GM11168 (cell line): ENCODE results near the gene IL31.

ENCODE experiments used
- in situ Hi-C: fragments of 300-500 bp; cut with MboI; formaldehyde crosslinking; loops from one replicate; pipeline ENCODE4 v1.12.0; 2022; ENCODE audit warnings: low sequenced_read_pairs; ENCODE audit not compliant: unreplicated experiment

IL31 gene

GRCh38 chr12:122194804-122195203 lies 20.8 kb upstream of the IL31 start:
- in situ Hi-C loops, result loop anchor here (10.0 kb wide), 1 partner anchor 140 kb away; no protein-coding TSS in a partner anchor

- in situ Hi-C loops, result loop anchor here (10.0 kb wide), 1 partner anchor 138 kb away; no protein-coding TSS in a partner anchor
Observed at GRCh38 chr12:122192441-122192840, 18.4 kb upstream of the IL31 start.

GRCh38 chr12:122190842-122191668 lies 17.0 kb upstream of the IL31 start:
- in situ Hi-C loops, result loop anchor here (10.0 kb wide), 1 partner anchor 136 kb away; no protein-coding TSS in a partner anchor

GRCh38 chr12:122189626-122190475 lies 15.8 kb upstream of the IL31 start:
- in situ Hi-C loops, result loop anchor here (10.0 kb wide), 1 partner anchor 135 kb away; no protein-coding TSS in a partner anchor

- in situ Hi-C loops, result no loop called here
Observed at GRCh38 chr12:122187466-122187865, 13.4 kb upstream of the IL31 start.

- in situ Hi-C loops, result no loop called here
Observed at GRCh38 chr12:122185494-122186082, 11.6 kb upstream of the IL31 start.

- in situ Hi-C loops, result no loop called here
Observed at GRCh38 chr12:122185079-122185478, 11.1 kb upstream of the IL31 start.

- in situ Hi-C loops, result no loop called here
Observed at GRCh38 chr12:122184517-122184916, 10.5 kb upstream of the IL31 start.

- in situ Hi-C loops, result no loop called here
Observed at GRCh38 chr12:122183588-122183940, 9.5 kb upstream of the IL31 start.

GRCh38 chr12:122182887-122183587 lies 9.0 kb upstream of the IL31 start, which contains the start of gene LRRC43:
Gene LRRC43, plus strand, starts transcription at chr12:122183123. Its CDS starts 22 bp downstream, at chr12:122183145.
- in situ Hi-C loops, result no loop called here

- in situ Hi-C loops, result loop anchor here (5.0 kb wide), 1 partner anchor 44 kb away; no protein-coding TSS in a partner anchor
Observed at GRCh38 chr12:122176473-122176872, 2.5 kb upstream of the IL31 start.

- in situ Hi-C loops, result no loop called here
Observed at GRCh38 chr12:122172262-122172939, 1.6 kb downstream of the IL31 start.

- in situ Hi-C loops, result no loop called here
Observed at GRCh38 chr12:122171399-122171798, 2.6 kb downstream of the IL31 start.

- in situ Hi-C loops, result no loop called here
Observed at GRCh38 chr12:122168492-122168891, 5.5 kb downstream of the IL31 start.

- in situ Hi-C loops, result no loop called here
Observed at GRCh38 chr12:122167356-122167925, 6.6 kb downstream of the IL31 start.

- in situ Hi-C loops, result no loop called here
Observed at GRCh38 chr12:122166422-122167349, 7.3 kb downstream of the IL31 start.

- in situ Hi-C loops, result no loop called here
Observed at GRCh38 chr12:122162976-122163375, 11.0 kb downstream of the IL31 start.

- in situ Hi-C loops, result no loop called here
Observed at GRCh38 chr12:122161682-122162081, 12.3 kb downstream of the IL31 start.
